ENCODE results near the gene CTNNA2.

DNA sequence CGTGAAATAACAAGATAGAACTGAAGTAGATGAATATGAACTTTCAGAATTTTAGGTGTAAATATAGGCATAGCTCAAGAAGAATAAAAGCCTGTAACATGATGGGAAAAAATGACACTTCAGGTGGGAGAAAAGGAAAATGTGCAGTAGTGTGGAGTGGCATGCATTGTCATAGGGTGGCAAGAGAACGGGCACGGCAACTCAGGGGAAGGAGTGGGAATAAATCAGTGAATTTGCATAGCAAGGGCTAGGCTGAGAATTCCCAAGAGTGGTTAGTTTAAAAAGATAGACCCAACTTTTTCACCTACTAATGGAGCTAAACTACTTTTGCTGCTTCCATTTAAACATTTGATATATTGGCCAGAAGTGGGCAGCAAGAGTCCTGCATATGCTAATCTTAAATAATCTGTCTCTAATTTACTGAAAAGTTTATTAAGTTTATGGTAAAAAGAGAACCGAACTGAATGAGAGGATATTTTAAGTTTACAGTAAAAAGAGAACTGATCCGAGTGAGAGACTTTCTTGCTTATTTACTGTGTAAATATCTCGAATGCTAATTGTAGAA lies 228.1 kb downstream of the CTNNA2 start:
- no peak for TF ChIP-seq PHF8 (conservative IDR thresholded peaks at IDR 0.05; ENCODE audit: low read depth, low read length)
- TF ChIP-seq SP1 (IDR thresholded peaks at IDR 0.05; ENCODE audit: low read depth, low read length): no peak
- TF ChIP-seq EZH2 (IDR thresholded peaks at IDR 0.05; ENCODE audit: low read depth, low read length, severe bottlenecking): no peak

Data from H1 (cell line).